PFSK-1 (cell line): Measurements from ENCODE around the gene INPP5F. TPM values are rescaled to one million over a fixed set of nuclear protein-coding genes. Genes with fewer than 3 reads are reported as not detected.

Experiments used
- FOXP2 ChIP-seq: optimal IDR thresholded peaks from 2 replicates; pipeline ENCODE3; 2011; ENCODE audit warnings: borderline replicate concordance, control low read depth, inconsistent platforms; ENCODE audit not compliant: insufficient read depth; ENCODE audit errors: extremely low read length, extremely low read depth
- POLR2AphosphoS5 ChIP-seq: IDR thresholded peaks from 2 replicates; pipeline ENCODE4 v1.6.1; 2012; ENCODE audit warnings: low read depth, mild to moderate bottlenecking, control low read depth, low read length, moderate library complexity
- REST ChIP-seq, 2 experiments: IDR thresholded peaks; 2 replicates each; pipeline versions ENCODE4 v1.6.1 to v1.8.0; 2011 to 2012; ENCODE audit warnings: low read depth in 2 of 2, low read length in 2 of 2, control low read depth in 1 of 2, inconsistent platforms in 1 of 2, mild to moderate bottlenecking in 1 of 2, moderate library complexity in 1 of 2; ENCODE audit not compliant: insufficient read depth in 1 of 2
- SIN3A ChIP-seq: IDR thresholded peaks from 2 replicates; pipeline ENCODE4 v1.6.1; 2012; ENCODE audit warnings: mild to moderate bottlenecking, low read length, moderate library complexity, borderline replicate concordance; ENCODE audit not compliant: insufficient read depth
- TAF1 ChIP-seq: IDR thresholded peaks from 2 replicates; pipeline ENCODE4 v1.6.1; 2012; ENCODE audit warnings: low read length, control low read depth, borderline replicate concordance; ENCODE audit not compliant: insufficient read depth
- polyA plus RNA-seq: library from polyadenylated mRNA; unstranded; fragments of >200 nt; gene quantifications from one replicate; pipeline ENCODE4 v1.2.1, GENCODE V29; 2012; ENCODE audit warnings: low read depth, missing spikeins; ENCODE audit not compliant: insufficient read length

The INPP5F gene
- 17.2 TPM for polyA plus RNA-seq

GRCh38 chr10:119725828-119726675 is at the start of gene INPP5F:
Gene INPP5F (plus strand): TSS chr10:119726050. CDS start chr10:119726263, 213 bp downstream.
- no peak for TF ChIP-seq REST (IDR thresholded peaks at IDR 0.05; ENCODE audit: insufficient read depth in 1 of 2, low read depth in 2 of 2, low read length in 2 of 2)
- TF ChIP-seq SIN3A, result no peak
- 0 out of 2 replicates have a peak, but pooled peaks have one; percentile 10 for TF ChIP-seq TAF1
- TF ChIP-seq POLR2AphosphoS5, result peak; percentile 67
- TF ChIP-seq FOXP2, result no peak

- TF ChIP-seq REST (IDR thresholded peaks at IDR 0.05; ENCODE audit: insufficient read depth in 1 of 2, low read depth in 2 of 2, low read length in 2 of 2), result no peak
- no peak for TF ChIP-seq SIN3A
- TF ChIP-seq POLR2AphosphoS5, result no peak
- TF ChIP-seq FOXP2, result no peak
- no peak for TF ChIP-seq TAF1
Measured at GRCh38 chr10:119677126-119677525, 48.7 kb upstream of the INPP5F start.

- TF ChIP-seq POLR2AphosphoS5 (no peak), REST (IDR thresholded peaks at IDR 0.05; ENCODE audit: insufficient read depth in 1 of 2, low read depth in 2 of 2, low read length in 2 of 2) (no peak), TAF1 (no peak), FOXP2 (no peak), SIN3A (no peak)
Measured at GRCh38 chr10:119677904-119678755, 47.7 kb upstream of the INPP5F start.

- TF ChIP-seq FOXP2 (no peak), SIN3A (no peak)
Measured at GRCh38 chr10:119679480-119679829, 46.4 kb upstream of the INPP5F start.

GRCh38 chr10:119680050-119680449 is 45.8 kb upstream of the INPP5F start:
- no peak for TF ChIP-seq TAF1
- no peak for TF ChIP-seq POLR2AphosphoS5
- TF ChIP-seq FOXP2, result no peak
- no peak for TF ChIP-seq REST (IDR thresholded peaks at IDR 0.05; ENCODE audit: insufficient read depth in 1 of 2, low read depth in 2 of 2, low read length in 2 of 2)
- no peak for TF ChIP-seq SIN3A
